Measurements from ENCODE around the gene R3HDM4. TPM values are rescaled to one million over a fixed set of nuclear protein-coding genes. Genes with fewer than 3 reads are reported as not detected.

The R3HDM4 gene
- total and polyA plus RNA-seq, 2 donors from 2014 or later = 47.4 to 71.4 TPM

- no peak for TF ChIP-seq CTCF (IDR thresholded peaks at IDR 0.05; ENCODE audit: borderline replicate concordance, extremely low read depth, insufficient read depth)
- H3K9me3 ChIP-seq (ENCODE audit: control insufficient read depth in 2 of 3, insufficient read depth in 1 of 3, low read length in 3 of 3) = no peaks in the 10 kb centered on the region
- peak overlapping the region; percentile 80 to 87 for H3K27ac ChIP-seq (ENCODE audit: low read depth in 2 of 2, low read length in 2 of 2)
- H3K36me3 ChIP-seq (ENCODE audit: control insufficient read depth in 2 of 3, insufficient read depth in 3 of 3, low read length in 3 of 3) = no peaks in the 10 kb centered on the region
- FAIRE-seq (no peak), DNase-seq (peak; percentile 85 to 92 (median 91))
- intact Hi-C loops (cut with DNase I) = no loop called here
- H3K4me1 ChIP-seq (ENCODE audit: control insufficient read depth in 2 of 3, insufficient read depth in 2 of 3, low read depth in 1 of 3, low read length in 3 of 3) = peaks cover 0 to 38% (median 12%) of the 10 kb centered on the region in 3 donors
- H3K4me3 ChIP-seq (ENCODE audit: low read length in 3 of 3) = no peak overlapping the region
- no peaks in the 10 kb centered on the region for H3K27me3 ChIP-seq (ENCODE audit: control insufficient read depth, insufficient read depth, low read length)
- no peak overlapping the region for H3K9ac ChIP-seq (ENCODE audit: low read length in 3 of 3)
Measured at GRCh38 chr19:955803-956765, 43.1 kb upstream of the R3HDM4 start.

DNA sequence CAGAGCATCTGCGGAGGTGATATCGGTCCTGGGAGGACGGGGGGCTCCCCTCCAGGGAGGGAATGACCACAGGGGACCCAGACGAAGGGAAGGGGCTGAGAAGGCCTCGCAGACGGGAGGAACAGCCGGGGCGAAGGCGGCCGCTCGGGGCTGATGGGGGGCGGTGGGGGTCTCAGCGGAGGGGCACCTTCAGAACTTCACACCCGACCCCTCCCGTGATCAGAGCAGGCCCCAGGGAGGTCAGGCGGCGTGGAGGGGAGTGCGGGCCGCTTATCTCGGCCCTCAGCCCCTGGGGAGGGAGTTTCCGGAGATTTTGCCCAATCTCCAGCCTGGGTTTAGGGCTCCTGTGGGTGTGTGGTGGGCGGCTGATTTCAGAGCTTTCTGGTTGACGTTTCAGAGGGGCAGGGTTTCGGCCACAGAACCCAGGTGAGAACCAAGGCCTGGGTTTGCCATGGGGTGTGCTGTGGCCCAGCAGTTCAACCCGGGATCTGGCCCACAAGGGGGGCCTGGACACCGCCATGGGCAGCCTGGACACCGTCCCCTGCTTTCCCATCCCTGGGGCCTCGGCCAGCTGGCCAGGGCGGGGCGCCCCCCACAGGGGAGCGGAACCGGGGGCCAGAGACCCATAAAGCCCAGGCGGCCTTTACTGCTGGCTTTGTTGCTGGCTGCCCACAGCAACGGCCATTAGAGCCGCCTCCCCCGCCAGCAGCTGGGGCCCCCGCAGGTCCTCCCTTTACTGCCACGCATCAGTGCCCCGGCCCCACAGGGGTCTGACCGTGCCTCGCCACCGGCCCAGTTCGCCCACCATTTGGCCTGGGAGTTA is 41.9 kb upstream of the R3HDM4 start:
- no peaks in the 10 kb centered on the region for H3K9me3 ChIP-seq (ENCODE audit: control insufficient read depth in 2 of 3, insufficient read depth in 1 of 3, low read length in 3 of 3)
- intact Hi-C loops (cut with DNase I) = no loop called here
- no peak overlapping the region for H3K4me3 ChIP-seq (ENCODE audit: low read length in 3 of 3)
- H3K9ac ChIP-seq (ENCODE audit: low read length in 3 of 3) = peak overlapping the region in 1 of 3 donors; percentile 40
- no peaks in the 10 kb centered on the region for H3K27me3 ChIP-seq (ENCODE audit: control insufficient read depth, insufficient read depth, low read length)
- H3K27ac ChIP-seq (ENCODE audit: low read depth in 2 of 2, low read length in 2 of 2) = peak overlapping the region; percentile 80 to 87
- no peak for TF ChIP-seq CTCF (IDR thresholded peaks at IDR 0.05; ENCODE audit: borderline replicate concordance, extremely low read depth, insufficient read depth)
- H3K4me1 ChIP-seq (ENCODE audit: control insufficient read depth in 2 of 3, insufficient read depth in 2 of 3, low read depth in 1 of 3, low read length in 3 of 3) = peaks cover 0 to 38% (median 12%) of the 10 kb centered on the region in 3 donors
- H3K36me3 ChIP-seq (ENCODE audit: control insufficient read depth in 2 of 3, insufficient read depth in 3 of 3, low read length in 3 of 3) = no peaks in the 10 kb centered on the region
- no peak for FAIRE-seq
- peak in 4 of 5 donors; percentile 91 to 93 (median 92) for DNase-seq

DNA sequence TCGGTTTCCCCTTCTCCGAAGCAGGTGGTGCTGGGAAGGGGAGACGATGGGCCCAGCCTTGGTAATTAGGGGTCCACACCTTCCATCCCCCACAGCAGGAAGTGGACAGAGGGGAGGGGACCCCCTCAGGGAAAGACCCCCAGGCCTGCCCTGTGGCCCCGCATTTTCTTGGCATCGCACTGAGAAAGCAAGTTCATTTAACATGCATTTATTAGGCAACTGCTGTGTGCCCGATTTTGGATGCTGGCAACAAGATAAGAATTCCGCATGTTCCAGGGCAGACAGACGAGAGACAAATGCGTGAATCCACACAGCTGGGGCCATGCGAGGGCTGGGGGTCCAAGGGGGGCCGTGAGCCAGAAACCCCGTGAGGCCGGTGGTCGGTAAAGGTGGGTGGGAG is 41.3 kb upstream of the R3HDM4 start:
- no peak for FAIRE-seq
- DNase-seq = no peak
- Histone ChIP-seq H3K27ac (ENCODE audit: low read depth in 2 of 2, low read length in 2 of 2) (peak overlapping the region; percentile 80 to 87), H3K9ac (ENCODE audit: low read length in 3 of 3) (peak overlapping the region in 1 of 3 donors; percentile 40), H3K36me3 (ENCODE audit: control insufficient read depth in 2 of 3, insufficient read depth in 3 of 3, low read length in 3 of 3) (no peaks in the 10 kb centered on the region), H3K27me3 (ENCODE audit: control insufficient read depth, insufficient read depth, low read length) (no peaks in the 10 kb centered on the region), H3K4me3 (ENCODE audit: low read length in 3 of 3) (no peak overlapping the region), H3K9me3 (ENCODE audit: control insufficient read depth in 2 of 3, insufficient read depth in 1 of 3, low read length in 3 of 3) (no peaks in the 10 kb centered on the region), H3K4me1 (ENCODE audit: control insufficient read depth in 2 of 3, insufficient read depth in 2 of 3, low read depth in 1 of 3, low read length in 3 of 3) (peaks cover 0 to 38% (median 12%) of the 10 kb centered on the region in 3 donors)
- intact Hi-C loops (cut with DNase I) = no loop called here
- TF ChIP-seq CTCF (IDR thresholded peaks at IDR 0.05; ENCODE audit: borderline replicate concordance, extremely low read depth, insufficient read depth) = no peak
